Kasumi-1 (cell line): ENCODE measurements around the gene ANKMY1.
"Not testable (repeated sequence)": the region's sequence is repeated elsewhere in the genome, so short reads cannot be mapped to it uniquely, and the experiment has no call there.

ENCODE experiments used
- DNase-seq, 2 experiments: peaks; one replicate each; lab custom pipeline; 2025; lab: John Stamatoyannopoulos, UW

ANKMY1 gene

DNA sequence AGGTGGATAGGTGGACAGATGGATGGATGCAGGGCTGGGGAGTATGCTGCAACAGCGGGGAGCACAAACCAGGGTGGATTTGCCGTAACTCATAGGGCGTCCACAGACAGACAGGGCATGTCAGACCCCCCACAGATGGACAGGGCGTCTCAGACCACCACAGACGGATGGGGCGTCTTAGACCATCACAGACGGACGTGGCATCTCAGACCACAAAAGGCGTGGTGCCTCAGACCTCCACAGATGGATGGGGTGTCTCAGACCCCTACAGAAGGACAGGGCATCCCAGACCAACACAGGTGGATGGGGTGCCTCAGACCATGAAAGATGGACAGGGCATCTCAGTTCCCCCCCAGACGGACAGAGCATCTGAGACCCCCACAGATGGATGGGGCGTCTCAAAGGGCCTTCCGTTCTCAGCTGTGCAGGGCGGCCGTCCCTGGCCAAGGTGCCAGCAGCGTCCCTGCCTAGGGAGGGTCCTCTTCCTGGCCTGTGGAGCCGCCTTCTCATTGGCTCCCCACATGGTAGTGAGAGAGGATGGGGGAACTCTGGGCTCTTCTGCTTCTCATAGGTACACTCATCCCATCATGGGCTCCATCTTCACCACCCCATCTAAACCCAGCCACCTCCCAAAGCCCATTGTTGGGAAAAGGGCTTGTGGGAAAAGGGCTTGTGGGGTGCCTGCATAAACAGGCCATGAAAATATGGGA is 2.1 kb downstream of the ANKMY1 start:
- no peak for DNase-seq

GRCh38 chr2:240554767-240555493 is 2.9 kb downstream of the ANKMY1 start:
- no peak for DNase-seq

- no peak for DNase-seq
Measured at GRCh38 chr2:240553956-240554480, 3.8 kb downstream of the ANKMY1 start.

DNA sequence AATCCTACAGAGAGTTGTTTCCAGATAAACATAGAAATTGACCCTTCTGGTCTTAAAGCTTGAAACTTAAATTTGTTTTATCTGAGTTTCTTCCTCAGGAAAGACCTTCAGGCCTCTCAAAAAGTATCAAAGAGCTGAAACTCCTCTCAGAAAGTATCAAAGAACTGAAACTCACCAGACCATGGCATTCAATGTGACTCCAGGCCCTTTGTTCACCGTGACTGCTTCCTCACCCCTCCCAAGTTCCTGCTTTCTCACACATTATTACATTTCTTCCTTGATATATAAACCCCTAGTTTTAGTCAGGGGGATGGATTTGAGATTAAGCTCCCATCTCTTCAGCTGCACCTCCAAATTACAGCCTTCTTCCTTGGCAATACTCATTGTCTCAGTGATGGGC is 6.0 kb downstream of the ANKMY1 start:
- DNase-seq = no peak

DNA sequence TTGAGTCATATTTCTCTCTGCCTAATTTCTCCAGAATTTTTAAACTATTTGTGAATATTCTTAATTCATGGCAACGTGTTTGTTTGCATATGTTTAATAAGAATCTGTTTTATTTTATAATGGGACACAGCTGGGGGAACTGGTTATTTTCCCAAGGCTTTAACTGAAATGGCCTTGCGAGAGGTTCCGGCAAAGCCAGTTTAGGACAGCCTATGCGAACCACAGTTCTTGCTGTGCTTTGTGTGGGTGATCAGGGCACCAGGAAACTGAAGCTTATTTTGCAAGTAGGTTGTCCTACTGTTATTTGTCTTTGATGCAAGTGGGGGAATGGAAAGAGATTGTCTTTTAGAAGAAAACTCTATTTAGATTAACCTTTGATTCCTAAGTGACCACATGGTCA is 6.5 kb downstream of the ANKMY1 start:
- DNase-seq = no peak

- no peak for DNase-seq
Measured at GRCh38 chr2:240539906-240540305, 17.9 kb downstream of the ANKMY1 start.

GRCh38 chr2:240539101-240539500 is 18.7 kb downstream of the ANKMY1 start:
- not testable (repeated sequence) for DNase-seq

DNA sequence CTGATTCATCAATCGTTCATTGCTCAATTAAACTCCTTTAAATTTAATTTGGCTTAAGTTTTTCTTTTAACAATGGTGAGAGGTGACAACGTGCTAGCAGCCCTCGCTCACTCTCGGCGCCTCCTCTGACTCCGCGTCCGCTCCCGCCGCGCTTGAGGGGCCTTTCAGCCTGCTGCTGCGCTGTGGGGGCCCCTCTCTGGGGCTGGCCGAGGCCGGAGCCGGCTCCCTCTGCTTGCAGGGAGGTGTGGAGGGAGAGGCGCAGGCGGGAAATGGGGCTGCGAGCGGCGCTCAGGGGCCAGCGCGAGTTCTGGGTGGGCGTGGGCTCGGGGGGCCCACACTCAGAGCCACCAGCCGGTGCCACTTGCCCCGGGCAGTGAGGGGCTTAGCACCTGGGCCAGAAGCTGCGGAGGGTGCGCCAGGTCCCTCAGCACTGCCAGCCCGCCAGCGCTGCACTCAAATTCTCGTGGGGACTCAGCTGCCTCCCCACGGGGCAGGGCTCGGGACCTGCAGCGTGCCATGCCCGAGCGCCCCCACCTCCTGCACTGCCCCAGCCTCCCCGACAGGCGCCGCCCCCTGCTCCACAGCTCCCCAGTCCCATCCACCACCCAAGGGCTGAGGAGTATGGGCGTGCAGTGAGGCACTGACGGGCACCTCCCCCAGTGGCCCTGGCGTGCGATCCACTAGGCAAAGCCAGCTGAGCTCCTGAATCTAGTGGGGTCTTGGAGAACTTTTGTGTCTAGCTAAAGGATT is 19.6 kb downstream of the ANKMY1 start:
- DNase-seq = no peak

GRCh38 chr2:240532031-240532775 is 25.6 kb downstream of the ANKMY1 start:
- DNase-seq = peak in 1 of 2 experiments; percentile 3

DNA sequence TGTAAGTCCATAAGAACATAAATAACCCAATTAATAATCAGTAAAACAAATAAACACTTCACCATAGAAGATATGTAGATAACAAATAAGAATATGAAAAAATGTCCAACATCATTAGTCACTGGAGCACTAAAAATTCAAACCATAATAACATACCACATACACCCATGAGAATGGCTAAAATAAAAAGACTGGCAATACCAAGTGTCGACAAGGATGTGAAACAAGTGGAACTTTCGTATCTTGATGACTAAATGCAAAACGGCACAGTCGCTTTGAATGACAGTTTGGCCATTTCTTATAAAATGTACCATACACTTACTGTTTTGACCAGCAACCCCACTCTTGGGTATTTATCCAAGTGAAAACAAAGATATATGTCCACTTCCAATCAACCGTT is 26.8 kb downstream of the ANKMY1 start:
- no peak for DNase-seq

DNA sequence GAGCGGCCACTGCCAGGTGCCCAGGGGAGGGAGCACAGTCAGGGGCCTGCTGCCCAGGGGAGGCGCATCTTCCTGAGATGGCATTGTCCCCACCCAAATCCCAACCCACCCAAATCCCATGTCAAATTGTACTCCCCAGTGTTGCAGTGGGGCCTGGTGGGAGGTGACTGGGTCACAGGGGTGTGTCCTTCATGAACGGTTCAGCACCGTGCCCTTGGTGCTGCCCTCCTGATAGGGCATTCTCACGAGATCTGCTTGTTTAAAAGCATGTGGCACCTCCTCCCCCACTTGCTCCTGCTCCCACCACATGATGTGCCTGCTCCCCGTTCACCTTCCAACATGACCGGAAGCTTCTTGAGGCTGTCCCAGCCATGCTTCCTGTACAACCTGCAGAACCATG is 27.6 kb downstream of the ANKMY1 start:
- no peak for DNase-seq

GRCh38 chr2:240529344-240529999 is 28.3 kb downstream of the ANKMY1 start:
- DNase-seq = no peak

DNA sequence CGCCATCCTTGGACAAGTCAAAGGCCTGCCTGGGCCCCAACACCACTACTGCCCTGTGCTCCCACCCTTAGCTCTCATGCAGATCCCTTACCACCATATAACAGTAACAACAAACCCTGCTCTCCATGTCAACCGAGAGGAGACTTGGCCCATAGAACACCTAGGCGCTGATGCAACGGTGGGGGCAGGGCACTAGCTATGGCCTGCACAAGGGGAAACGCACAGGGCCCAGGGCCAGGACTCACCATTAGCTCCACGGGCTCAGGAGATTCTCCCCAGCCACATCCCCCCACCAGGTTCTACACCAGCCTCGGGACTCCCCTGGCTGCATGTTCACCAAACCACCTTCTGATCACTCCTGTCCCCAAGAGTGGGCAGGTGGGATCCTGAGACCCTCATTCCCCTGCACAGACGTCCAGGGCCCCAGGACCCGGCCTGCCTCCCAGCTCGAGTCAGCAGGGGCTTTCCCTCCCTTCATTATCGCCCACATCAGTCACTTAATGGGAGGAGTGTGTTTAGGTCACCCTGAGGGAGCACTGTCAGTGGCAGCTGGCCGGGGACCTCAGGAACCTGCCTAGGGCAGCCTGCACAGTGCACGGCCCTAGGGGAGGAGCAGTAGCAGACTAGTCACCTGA is 29.3 kb downstream of the ANKMY1 start:
- no peak for DNase-seq

GRCh38 chr2:240527153-240527750 is 30.5 kb downstream of the ANKMY1 start:
- DNase-seq = no peak

DNA sequence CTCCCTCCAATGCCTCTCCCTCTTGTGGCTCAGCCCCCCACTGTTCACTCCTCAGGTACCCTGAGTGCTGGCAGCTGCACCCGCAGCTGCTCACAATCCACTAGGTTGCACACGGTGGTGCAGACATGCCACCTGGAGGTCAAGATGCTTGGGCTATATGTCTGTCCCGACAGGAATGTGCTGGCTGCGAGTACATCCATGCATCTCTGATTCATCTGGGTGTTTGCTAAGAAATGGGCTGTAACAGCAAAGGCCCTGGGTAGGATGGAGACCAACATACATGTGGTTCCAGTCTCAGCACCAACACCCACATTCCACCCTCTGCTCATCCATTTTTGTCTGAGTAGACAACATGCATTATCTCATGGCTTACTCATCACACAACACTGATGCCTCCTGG is 31.3 kb downstream of the ANKMY1 start:
- DNase-seq = no peak

GRCh38 chr2:240525802-240526201 is 32.0 kb downstream of the ANKMY1 start:
- DNase-seq = no peak

GRCh38 chr2:240524963-240525718 is 32.6 kb downstream of the ANKMY1 start:
- peak; percentile 11 to 16 for DNase-seq

DNA sequence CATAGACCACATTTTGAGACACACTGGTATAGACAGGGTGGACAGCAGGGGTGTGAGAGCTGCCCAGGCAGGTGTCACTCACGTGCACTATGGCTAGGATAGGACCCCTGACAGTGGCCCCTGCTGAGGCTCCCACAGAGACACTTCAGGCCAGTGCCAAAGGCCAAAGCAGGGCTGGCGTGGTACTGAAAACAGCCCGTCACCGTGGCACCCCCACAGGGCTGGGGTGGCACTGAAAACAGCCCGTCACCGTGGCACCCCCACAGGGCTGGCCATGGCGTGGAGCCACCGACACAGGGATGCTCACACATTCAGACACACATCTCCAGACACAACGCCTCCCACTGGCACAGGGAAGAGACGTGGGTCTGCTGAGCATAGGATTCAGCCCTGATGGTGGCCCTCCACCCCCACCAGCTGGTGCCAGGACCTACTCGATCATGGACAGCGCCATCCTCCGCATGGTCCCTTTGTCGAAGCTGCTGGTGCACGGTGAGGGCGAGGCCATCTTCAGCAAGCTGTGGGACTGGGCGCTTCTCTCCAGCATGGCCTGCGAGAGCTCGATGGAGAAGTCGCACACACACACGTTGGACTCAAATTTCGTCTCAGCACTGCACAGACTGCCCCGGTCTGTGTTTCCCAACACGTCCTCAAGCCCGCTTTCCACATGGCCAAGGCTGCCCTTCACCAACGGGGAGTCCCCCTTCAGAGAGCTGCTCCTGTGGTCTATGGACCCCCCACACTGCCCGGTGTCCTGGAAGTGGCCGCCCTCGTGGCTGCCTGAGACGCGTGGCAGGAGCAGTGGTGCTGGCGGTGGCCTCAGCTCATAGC is 34.1 kb downstream of the ANKMY1 start:
- no peak for DNase-seq

GRCh38 chr2:240522406-240522805 is 35.4 kb downstream of the ANKMY1 start:
- DNase-seq = no peak
